IMR-90 (cell line): ENCODE measurements around the gene MYBL2. TPM values are rescaled to one million over a fixed set of nuclear protein-coding genes. Genes with fewer than 3 reads are reported as not detected.

Experiments used
- ATAC-seq: fragments of 200-7000 bp; cut with Tn5 transposase; 2 replicates; pipeline ENCODE4 v1.9.1; 2020; ENCODE audit warnings: low read depth, mild to moderate bottlenecking, moderate library complexity
- BruUV-seq: library from RNA; stranded (reverse); fragments of 400-500 nt; replicated peaks from 2 replicates; lab custom pipeline; 2021; lab: Mats Ljungman, UMichigan
- CTCF ChIA-PET: fragments of 300-600 bp; formaldehyde crosslinking; extraction: SDS; loops from one replicate; lab custom pipeline; 2021; ENCODE audit warnings: antibody characterized with exemption; lab: Yijun Ruan, JAX
- POLR2A ChIA-PET: fragments of 300-600 bp; sonication (Branson Sonifier 250); formaldehyde crosslinking; loops from one replicate; lab custom pipeline; 2022; ENCODE audit warnings: antibody characterized with exemption; ENCODE audit not compliant: unreplicated experiment; lab: Charles Lee
- DNase-seq: peaks from one replicate; pipeline ENCODE4 v3.0.0; 2013
- H2AFZ ChIP-seq: replicated peaks from 2 replicates; pipeline ENCODE3; 2013; ENCODE audit warnings: low read length, mild to moderate bottlenecking; ENCODE audit not compliant: poor library complexity
- H2AK5ac ChIP-seq: 2 replicates; pipeline ENCODE4 v1.6.1; 2013; ENCODE audit warnings: low read depth, low read length, inconsistent platforms
- H2AK9ac ChIP-seq: replicated peaks from 2 replicates; pipeline ENCODE3; 2013; ENCODE audit warnings: mild to moderate bottlenecking, low read depth, low read length, moderate library complexity; ENCODE audit not compliant: poor library complexity
- H2BK120ac ChIP-seq: 2 replicates; pipeline ENCODE4 v1.6.1; 2013; ENCODE audit warnings: low read depth, low read length, inconsistent platforms
- H2BK15ac ChIP-seq: 3 replicates; pipeline ENCODE4 v1.6.1; 2013; ENCODE audit warnings: low read depth, low read length, inconsistent platforms
- H2BK20ac ChIP-seq: 2 replicates; pipeline ENCODE4 v1.6.1; 2013; ENCODE audit warnings: low read depth, mild to moderate bottlenecking, inconsistent platforms, low read length, moderate library complexity
- H2BK5ac ChIP-seq: 2 replicates; pipeline ENCODE4 v1.6.1; 2013; ENCODE audit warnings: mild to moderate bottlenecking, low read depth, low read length, inconsistent platforms; ENCODE audit not compliant: poor library complexity, severe bottlenecking
- H3K14ac ChIP-seq: replicated peaks from 2 replicates; pipeline ENCODE4 v1.6.1; 2013; ENCODE audit warnings: low read depth, low read length, inconsistent platforms
- H3K18ac ChIP-seq: 2 replicates; pipeline ENCODE4 v1.6.1; 2013; ENCODE audit warnings: low read depth, low read length, control low read depth
- H3K23ac ChIP-seq: 2 replicates; pipeline ENCODE4 v1.6.1; 2013; ENCODE audit warnings: low read depth, low read length, inconsistent platforms
- H3K27ac ChIP-seq: 2 replicates; pipeline ENCODE4 v1.5.1; 2013; ENCODE audit warnings: mild to moderate bottlenecking, control low read depth, low read length; ENCODE audit not compliant: insufficient read depth
- H3K27me3 ChIP-seq: 2 replicates; pipeline ENCODE4 v1.6.1; 2013; ENCODE audit warnings: low read length; ENCODE audit not compliant: control insufficient read depth, insufficient read depth
- H3K36me3 ChIP-seq: 2 replicates; pipeline ENCODE4 v1.6.1; 2013; ENCODE audit warnings: low read length, mixed read lengths; ENCODE audit not compliant: control insufficient read depth, insufficient read depth
- H3K4ac ChIP-seq: 2 replicates; pipeline ENCODE4 v1.6.1; 2013; ENCODE audit warnings: low read depth, low read length, inconsistent platforms
- H3K4me1 ChIP-seq: 2 replicates; pipeline ENCODE4 v1.6.1; 2013; ENCODE audit warnings: low read length, mixed read lengths; ENCODE audit not compliant: control insufficient read depth, insufficient read depth
- H3K4me2 ChIP-seq: 2 replicates; pipeline ENCODE4 v1.6.1; 2013; ENCODE audit warnings: low read depth, mild to moderate bottlenecking, control low read depth, low read length, moderate library complexity
- H3K4me3 ChIP-seq: 2 replicates; pipeline ENCODE4 v1.5.1; 2013; ENCODE audit warnings: low read depth, mild to moderate bottlenecking, control low read depth, low read length, moderate library complexity; ENCODE audit not compliant: insufficient read depth
- H3K56ac ChIP-seq: 2 replicates; pipeline ENCODE4 v1.6.1; 2013; ENCODE audit warnings: low read length, inconsistent platforms; ENCODE audit not compliant: insufficient read depth; ENCODE audit errors: extremely low read depth
- H3K79me1 ChIP-seq, 2 experiments: 2 replicates each; pipeline ENCODE4 v1.6.1; 2013; ENCODE audit warnings: low read length in 2 of 2, inconsistent platforms in 1 of 2, low read depth in 1 of 2
- H3K9ac ChIP-seq: 2 replicates; pipeline ENCODE4 v1.6.1; 2013; ENCODE audit warnings: low read depth, low read length, control low read depth
- H3K9me1 ChIP-seq: 2 replicates; pipeline ENCODE4 v1.6.1; 2013; ENCODE audit warnings: low read length, inconsistent platforms; ENCODE audit not compliant: insufficient read depth
- H3K9me3 ChIP-seq: 2 replicates; pipeline ENCODE4 v1.6.1; 2013; ENCODE audit warnings: low read length; ENCODE audit not compliant: control insufficient read depth, insufficient read depth
- H4K20me1 ChIP-seq: 2 replicates; pipeline ENCODE4 v1.6.1; 2013; ENCODE audit warnings: low read length, inconsistent platforms; ENCODE audit not compliant: insufficient read depth
- H4K5ac ChIP-seq: 2 replicates; pipeline ENCODE4 v1.6.1; 2013; ENCODE audit warnings: mild to moderate bottlenecking, low read depth, low read length, control low read depth
- H4K8ac ChIP-seq, 2 experiments: 2 replicates each; pipeline ENCODE4 v1.6.1; 2013; ENCODE audit warnings: low read depth in 2 of 2, low read length in 2 of 2, control low read depth in 1 of 2, inconsistent platforms in 1 of 2
- H4K91ac ChIP-seq: 2 replicates; pipeline ENCODE4 v1.6.1; 2013; ENCODE audit warnings: low read depth, low read length, inconsistent platforms; ENCODE audit not compliant: insufficient read depth
- CEBPB ChIP-seq: IDR thresholded peaks from 2 replicates; pipeline ENCODE4 v1.6.1; 2012; ENCODE audit warnings: low read depth, low read length, improper control_type of control experiment
- FOS ChIP-seq: fragments of 150-350 bp; IDR thresholded peaks from 2 replicates; pipeline ENCODE4 v1.6.1; 2016; ENCODE audit warnings: low read depth, low read length
- MAFK ChIP-seq: IDR thresholded peaks from 2 replicates; pipeline ENCODE4 v1.6.1; 2012; ENCODE audit warnings: low read depth, low read length, improper control_type of control experiment
- MXI1 ChIP-seq: IDR thresholded peaks from 2 replicates; pipeline ENCODE4 v1.6.1; 2012; ENCODE audit warnings: low read depth, mild to moderate bottlenecking, low read length, moderate library complexity, borderline replicate concordance
- POLR2A ChIP-seq: IDR thresholded peaks from 2 replicates; pipeline ENCODE4 v1.6.1; 2012; ENCODE audit warnings: mild to moderate bottlenecking, low read depth, low read length
- RCOR1 ChIP-seq: IDR thresholded peaks from 2 replicates; pipeline ENCODE4 v1.6.1; 2012; ENCODE audit warnings: mild to moderate bottlenecking, low read length, improper control_type of control experiment; ENCODE audit not compliant: insufficient replicate concordance
- RFX5 ChIP-seq: IDR thresholded peaks from 2 replicates; pipeline ENCODE4 v1.8.0; 2012; ENCODE audit warnings: low read depth, mild to moderate bottlenecking, low read length, moderate library complexity
- WGBS, 2 experiments: methylation state at CpG; one replicate each; pipeline versions ENCODE4 v1.1.5 to v1.1.7; 2013; ENCODE audit warnings: missing lambda C conversion rate in 2 of 2; ENCODE audit not compliant: insufficient read length in 1 of 2; ENCODE audit errors: extremely low coverage in 2 of 2; 5-methylcytosine and 5-hydroxymethylcytosine counted together
- dilution Hi-C: fragments of 300-500 bp; cut with HindIII; formaldehyde crosslinking; loops from one replicate; pipeline ENCODE4 v1.14.3; 2018; ENCODE audit warnings: low sequenced_read_pairs; ENCODE audit not compliant: unreplicated experiment
- in situ Hi-C: fragments of 300-500 bp; cut with MboI; formaldehyde crosslinking; loops from 3 replicates; pipeline ENCODE4 v1.14.3; 2019; ENCODE audit warnings: low sequenced_read_pairs, inconsistent platforms, mixed read lengths
- intact Hi-C: fragments of 100-400 bp; cut with micrococcal nuclease; formaldehyde crosslinking; loops from 2 replicates; pipeline ENCODE4 v1.10.0; 2022
- polyA plus RNA-seq, 3 experiments: library from polyadenylated mRNA; depleted of rRNA; stranded (reverse); fragments of >200 nt; gene quantifications; 2 replicates each; pipeline ENCODE4 v1.2.3, GENCODE V29; 2012; ENCODE audit warnings: low replicate concordance in 1 of 3
- total RNA-seq: library from RNA; depleted of rRNA; stranded (reverse); fragments of >200 nt; gene quantifications from 2 replicates; pipeline ENCODE4 v1.2.3, GENCODE V29; 2012
- TF ChIP-seq, protein P1 (sequence below): conservative IDR thresholded peaks from 2 replicates; pipeline ENCODE4 v1.5.1; 2012; ENCODE audit warnings: mild to moderate bottlenecking, low read depth, low read length, improper control_type of control experiment
- TF ChIP-seq, protein P2 (sequence below): fragments of 150-350 bp; IDR thresholded peaks from 2 replicates; pipeline ENCODE4 v1.6.1; 2016; ENCODE audit warnings: low read depth, mild to moderate bottlenecking, low read length, moderate library complexity, borderline replicate concordance

MYBL2 gene
- total and polyA plus RNA-seq, 2 of the 4 experiments (the other 2 are of a cell fraction): 12.4 to 23.1 TPM

DNA sequence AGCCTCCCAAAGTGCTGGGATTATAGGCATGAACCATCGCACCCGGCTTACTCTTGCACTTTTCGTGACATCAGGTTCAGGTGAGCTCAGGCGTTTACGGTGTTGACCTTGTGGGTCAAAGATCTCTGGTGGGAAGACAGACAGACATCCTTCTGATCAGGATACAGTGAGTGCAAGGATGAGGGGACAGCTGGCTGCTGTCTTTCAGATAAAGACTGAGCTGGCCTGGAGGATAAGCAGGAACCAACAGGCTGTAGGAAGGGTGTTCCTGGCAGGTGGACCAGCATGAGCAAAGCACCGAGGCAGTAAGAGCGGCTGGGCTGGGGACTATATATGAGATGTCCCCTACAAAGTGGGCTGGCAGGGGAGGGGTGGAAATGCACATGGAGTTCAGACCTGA lies 71.0 kb downstream of the MYBL2 start:
- Histone ChIP-seq H3K14ac (no peak overlapping the region), H3K4me1 (no peaks in the 10 kb centered on the region), H4K20me1 (no peaks in the 10 kb centered on the region), H2BK5ac (no peak overlapping the region), H2AK9ac (no peak overlapping the region), H2BK15ac (no peak overlapping the region), H3K56ac (no peak overlapping the region), H3K27ac (no peak overlapping the region), H4K8ac (no peak overlapping the region), H2BK120ac (no peak overlapping the region), H3K23ac (no peak overlapping the region), H3K18ac (no peak overlapping the region), H4K5ac (no peak overlapping the region), H3K9ac (no peak overlapping the region), H4K91ac (no peak overlapping the region), H3K9me3 (no peaks in the 10 kb centered on the region; the same call in 1 of the 2 replicates), H3K9me1 (0 out of 2 replicates have a peak, but pooled peaks cover 3% of the 10 kb centered on the region), H3K4me2 (no peak overlapping the region), H3K4ac (no peak overlapping the region), H3K79me1 (no peaks in the 10 kb centered on the region), H2AK5ac (no peak overlapping the region), H3K4me3 (no peak overlapping the region), H2BK20ac (no peak overlapping the region), H3K27me3 (peaks cover 9% of the 10 kb centered on the region), H2AFZ (no peak overlapping the region), H3K36me3 (no peaks in the 10 kb centered on the region)
- ChIA-PET CTCF (no interaction called here), POLR2A (no interaction called here)
- ATAC-seq (no peak), DNase-seq (no peak)
- in situ Hi-C loops: no loop called here
- intact Hi-C loops: no loop called here
- WGBS, 2 experiments: 96% methylated on average over 4 of the region's 7 CpGs; no CpG with 5 or more reads in 1 of the 2 experiments
- TF ChIP-seq CEBPB: no peak
- TF ChIP-seq RFX5: no peak
- no peak for TF ChIP-seq RCOR1
- TF ChIP-seq POLR2A: no peak
- TF ChIP-seq, protein P1, sequence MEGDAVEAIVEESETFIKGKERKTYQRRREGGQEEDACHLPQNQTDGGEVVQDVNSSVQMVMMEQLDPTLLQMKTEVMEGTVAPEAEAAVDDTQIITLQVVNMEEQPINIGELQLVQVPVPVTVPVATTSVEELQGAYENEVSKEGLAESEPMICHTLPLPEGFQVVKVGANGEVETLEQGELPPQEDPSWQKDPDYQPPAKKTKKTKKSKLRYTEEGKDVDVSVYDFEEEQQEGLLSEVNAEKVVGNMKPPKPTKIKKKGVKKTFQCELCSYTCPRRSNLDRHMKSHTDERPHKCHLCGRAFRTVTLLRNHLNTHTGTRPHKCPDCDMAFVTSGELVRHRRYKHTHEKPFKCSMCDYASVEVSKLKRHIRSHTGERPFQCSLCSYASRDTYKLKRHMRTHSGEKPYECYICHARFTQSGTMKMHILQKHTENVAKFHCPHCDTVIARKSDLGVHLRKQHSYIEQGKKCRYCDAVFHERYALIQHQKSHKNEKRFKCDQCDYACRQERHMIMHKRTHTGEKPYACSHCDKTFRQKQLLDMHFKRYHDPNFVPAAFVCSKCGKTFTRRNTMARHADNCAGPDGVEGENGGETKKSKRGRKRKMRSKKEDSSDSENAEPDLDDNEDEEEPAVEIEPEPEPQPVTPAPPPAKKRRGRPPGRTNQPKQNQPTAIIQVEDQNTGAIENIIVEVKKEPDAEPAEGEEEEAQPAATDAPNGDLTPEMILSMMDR: no peak
- TF ChIP-seq, protein P2, sequence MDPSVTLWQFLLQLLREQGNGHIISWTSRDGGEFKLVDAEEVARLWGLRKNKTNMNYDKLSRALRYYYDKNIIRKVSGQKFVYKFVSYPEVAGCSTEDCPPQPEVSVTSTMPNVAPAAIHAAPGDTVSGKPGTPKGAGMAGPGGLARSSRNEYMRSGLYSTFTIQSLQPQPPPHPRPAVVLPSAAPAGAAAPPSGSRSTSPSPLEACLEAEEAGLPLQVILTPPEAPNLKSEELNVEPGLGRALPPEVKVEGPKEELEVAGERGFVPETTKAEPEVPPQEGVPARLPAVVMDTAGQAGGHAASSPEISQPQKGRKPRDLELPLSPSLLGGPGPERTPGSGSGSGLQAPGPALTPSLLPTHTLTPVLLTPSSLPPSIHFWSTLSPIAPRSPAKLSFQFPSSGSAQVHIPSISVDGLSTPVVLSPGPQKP: no peak
- no peak for TF ChIP-seq MAFK
- no peak for TF ChIP-seq MXI1
- TF ChIP-seq FOS: no peak
- no TSS peak for BruUV-seq
- dilution Hi-C loops: no loop called here
